DMS53 treated with DMSO at 0.1 percent for 48 hours (cell line): ENCODE measurements around the gene SMIM12.

Experiments
- DNase-seq: peaks from one replicate; lab custom pipeline; 2025; ENCODE audit not compliant: unreplicated experiment; lab: John Stamatoyannopoulos, UW

The SMIM12 gene

GRCh38 chr1:34874296-34874952 lies 14.9 kb upstream of the SMIM12 start:
- DNase-seq = no peak

GRCh38 chr1:34872133-34872503 lies 12.6 kb upstream of the SMIM12 start:
- no peak for DNase-seq

- DNase-seq = no peak
Observed at GRCh38 chr1:34871443-34872132, 12.0 kb upstream of the SMIM12 start.

- DNase-seq = no peak
Observed at GRCh38 chr1:34870395-34870794, 10.8 kb upstream of the SMIM12 start.

- DNase-seq = no peak
Observed at GRCh38 chr1:34869760-34870159, 10.2 kb upstream of the SMIM12 start.

- no peak for DNase-seq
Observed at GRCh38 chr1:34868230-34869049, 8.9 kb upstream of the SMIM12 start.

- no peak for DNase-seq
Observed at GRCh38 chr1:34867415-34867814, 7.9 kb upstream of the SMIM12 start.

- DNase-seq = no peak
Observed at GRCh38 chr1:34866762-34867109, 7.2 kb upstream of the SMIM12 start.

GRCh38 chr1:34865981-34866761 lies 6.6 kb upstream of the SMIM12 start:
- peak; percentile 81 for DNase-seq

- DNase-seq = no peak
Observed at GRCh38 chr1:34865573-34865972, 6.0 kb upstream of the SMIM12 start.

GRCh38 chr1:34864759-34865158 lies 5.2 kb upstream of the SMIM12 start:
- DNase-seq = no peak

GRCh38 chr1:34863501-34863900 lies 4.0 kb upstream of the SMIM12 start:
- no peak for DNase-seq

GRCh38 chr1:34858901-34859445 lies 576 bp downstream of the SMIM12 start:
- no peak for DNase-seq

GRCh38 chr1:34856697-34857096 lies 2.9 kb downstream of the SMIM12 start:
- no peak for DNase-seq

GRCh38 chr1:34852677-34853217 lies 6.8 kb downstream of the SMIM12 start:
- DNase-seq = peak; percentile 97

- DNase-seq = no peak
Observed at GRCh38 chr1:34851431-34852105, 8.0 kb downstream of the SMIM12 start.

- no peak for DNase-seq
Observed at GRCh38 chr1:34850382-34850781, 9.2 kb downstream of the SMIM12 start.

GRCh38 chr1:34847094-34847493 lies 12.5 kb downstream of the SMIM12 start:
- no peak for DNase-seq

- DNase-seq = no peak
Observed at GRCh38 chr1:34846265-34846664, 13.3 kb downstream of the SMIM12 start.
